Measurements from ENCODE around the gene CDK14.

The CDK14 gene

DNA sequence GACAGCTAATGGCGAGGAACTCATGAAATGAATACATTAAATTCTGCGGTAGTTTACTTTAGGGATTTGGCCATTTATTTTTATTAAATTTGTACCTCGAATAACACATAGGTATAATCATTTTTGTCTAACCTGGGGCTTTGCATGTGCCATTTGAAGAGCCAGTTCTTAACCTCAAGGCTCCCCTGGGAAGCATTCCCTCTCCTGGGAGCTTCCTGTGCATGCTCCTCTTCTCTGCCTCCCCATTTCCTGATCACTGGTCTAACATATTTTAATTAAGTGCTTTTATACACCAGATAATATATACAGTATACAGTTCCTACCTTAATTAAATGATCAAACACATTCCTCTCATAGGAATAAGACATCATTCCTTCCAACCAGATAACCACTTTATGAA, 484.2 kb downstream of the CDK14 start:
- no peak for DNase-seq

GRCh38 chr7:91082038-91082437, 485.9 kb downstream of the CDK14 start:
- no peak for DNase-seq

DNA sequence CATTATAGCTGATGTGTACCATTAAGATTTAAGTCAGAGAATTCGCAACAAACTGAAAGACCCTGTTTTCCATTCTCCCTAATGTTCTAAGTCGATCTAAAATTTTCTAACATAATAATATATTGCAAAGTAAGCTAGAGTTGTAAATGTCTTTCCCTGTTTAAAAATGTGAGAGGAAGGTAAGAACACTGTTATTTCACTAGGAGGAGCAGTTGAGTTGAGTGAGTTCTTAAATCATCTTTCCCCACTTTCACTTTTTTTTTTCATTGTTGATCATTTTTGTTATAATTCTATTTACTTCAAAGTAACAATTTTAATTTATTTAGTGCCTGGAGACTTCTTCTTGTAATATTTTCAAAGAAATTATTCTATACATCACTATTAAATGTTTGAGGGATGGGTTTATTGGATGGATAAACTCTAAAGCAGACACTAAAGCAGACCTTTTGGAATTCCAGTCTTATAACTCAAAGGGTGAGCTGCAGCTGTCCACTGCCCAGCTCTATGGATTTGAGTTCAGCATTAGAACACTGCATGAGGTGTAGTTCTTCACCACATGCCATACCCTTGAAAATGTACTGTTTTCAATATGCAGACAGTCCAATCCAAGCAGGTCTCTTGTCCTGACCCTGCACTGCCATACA, 486.9 kb downstream of the CDK14 start:
- DNase-seq = no peak

DNA sequence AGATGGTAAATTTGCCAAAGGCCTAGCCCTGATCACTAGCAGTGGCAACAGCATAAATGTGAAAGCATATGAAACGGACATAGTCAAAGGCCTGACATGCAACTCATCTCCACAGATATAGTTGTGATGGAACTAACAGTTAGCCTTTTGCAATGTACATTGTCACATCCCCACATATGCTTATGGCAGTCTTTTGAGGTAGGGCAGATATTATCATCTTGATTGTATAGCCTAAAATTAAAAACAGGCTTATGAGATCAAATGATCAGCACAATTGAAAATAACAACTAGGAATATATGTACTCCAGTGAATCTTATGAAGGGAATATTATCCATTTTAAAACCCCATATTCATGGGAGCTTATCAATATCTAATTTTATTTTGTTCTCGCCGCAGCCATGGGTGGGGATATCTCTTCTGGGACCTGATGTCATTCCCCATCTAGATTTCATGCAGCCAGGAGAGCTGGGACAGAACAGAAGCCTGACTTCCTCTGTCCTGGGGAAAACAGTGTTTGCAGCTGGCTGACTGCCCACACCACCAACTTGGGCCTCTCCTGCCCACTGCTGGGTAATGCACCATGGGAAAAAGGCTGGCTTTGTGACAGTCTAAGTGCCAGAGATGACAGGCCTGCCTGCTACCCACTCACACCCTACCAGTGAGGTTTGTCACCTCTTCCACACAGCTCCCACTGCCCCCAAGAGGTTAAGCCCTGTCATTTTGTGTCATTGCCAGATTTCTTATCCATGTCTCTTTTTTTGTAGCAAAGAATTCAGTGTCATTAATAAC, 487.9 kb downstream of the CDK14 start:
- no peak for DNase-seq

DNA sequence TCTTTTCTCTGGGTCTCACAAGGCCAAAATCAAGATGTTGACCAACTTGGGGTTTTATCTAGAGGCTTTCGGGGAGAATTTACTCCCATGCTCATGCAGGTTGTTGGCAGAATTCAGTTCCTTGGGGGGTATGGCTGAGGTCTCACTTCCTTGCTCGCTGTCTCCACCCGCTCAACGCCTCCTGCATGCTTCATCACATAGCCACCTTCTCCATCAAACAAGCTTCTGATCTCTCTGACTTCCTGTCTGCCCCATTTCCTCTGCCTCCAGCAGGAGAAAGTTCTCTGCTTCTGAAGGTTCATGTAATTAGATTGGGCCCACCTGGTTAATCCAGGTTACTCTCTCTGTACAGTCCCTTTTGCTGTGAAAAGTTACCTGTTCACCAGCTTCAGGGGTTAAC, 489.1 kb downstream of the CDK14 start:
- no peak for DNase-seq

- no peak for DNase-seq
Observed at GRCh38 chr7:91086200-91086599, 490.1 kb downstream of the CDK14 start.

DNA sequence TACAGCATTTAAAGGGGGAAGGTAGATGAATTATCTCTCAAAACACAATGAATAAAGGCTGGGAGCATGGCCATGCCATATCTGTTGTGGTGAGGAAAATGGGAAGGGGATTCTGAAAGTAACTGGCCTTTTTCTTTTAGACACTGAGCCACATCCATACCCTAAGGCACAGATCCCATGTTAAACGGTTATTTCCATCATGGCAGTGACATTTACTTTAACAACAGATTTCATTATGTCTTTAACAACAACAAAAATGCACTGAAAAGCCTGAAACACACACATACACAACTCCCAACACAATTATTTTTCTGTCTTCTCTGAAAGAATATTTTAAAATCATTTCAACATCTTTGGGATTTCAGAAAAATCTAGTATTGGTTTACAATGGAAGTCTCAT, 492.0 kb downstream of the CDK14 start:
- DNase-seq = no peak

DNA sequence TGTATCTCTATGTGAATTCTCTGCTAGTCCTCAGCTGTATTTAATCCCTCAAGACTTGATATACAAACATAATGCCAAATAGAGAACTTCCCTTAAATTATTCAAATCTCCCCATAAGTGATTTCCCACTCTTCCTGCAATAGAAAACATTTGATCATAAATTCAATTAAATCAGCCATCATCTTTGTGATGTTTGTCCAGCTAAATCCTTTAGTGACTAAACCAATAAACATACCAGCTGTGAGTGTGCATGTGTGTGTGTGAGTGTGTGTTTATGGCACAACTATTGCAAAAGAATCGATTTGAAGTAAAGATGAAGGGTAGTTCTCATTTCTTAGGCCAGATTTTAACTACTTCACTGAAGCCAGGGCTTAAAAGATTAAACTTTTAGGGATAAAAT, 492.6 kb downstream of the CDK14 start:
- no peak for DNase-seq

DNA sequence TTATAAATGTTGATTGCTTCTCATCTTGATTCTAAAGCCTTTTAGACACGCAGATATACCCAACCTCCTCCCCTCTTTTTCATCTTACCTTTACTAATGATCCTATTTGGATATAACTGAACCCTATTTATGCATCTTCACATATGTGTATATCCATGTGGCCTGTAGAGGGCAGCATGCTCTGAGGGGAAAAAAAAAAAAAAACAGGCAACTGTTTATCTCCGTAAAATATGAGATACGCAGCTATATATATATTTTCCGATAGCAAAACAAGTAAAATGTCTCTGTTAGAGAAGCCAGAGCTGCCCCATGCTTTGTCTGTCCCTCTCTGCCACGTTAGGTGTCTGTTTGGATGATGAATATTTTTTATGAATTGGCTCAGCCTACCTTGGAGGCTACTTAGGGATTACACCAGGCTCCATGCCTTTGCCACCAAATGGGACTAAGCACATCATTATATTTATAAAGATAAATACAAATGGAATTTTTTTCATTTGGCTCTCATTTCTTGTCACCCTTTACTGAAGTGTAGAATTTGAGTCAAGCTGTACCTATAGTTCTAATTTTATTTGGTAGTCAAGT, 493.4 kb downstream of the CDK14 start:
- no peak for DNase-seq

GRCh38 chr7:91090684-91091083, 494.6 kb downstream of the CDK14 start:
- no peak for DNase-seq

DNA sequence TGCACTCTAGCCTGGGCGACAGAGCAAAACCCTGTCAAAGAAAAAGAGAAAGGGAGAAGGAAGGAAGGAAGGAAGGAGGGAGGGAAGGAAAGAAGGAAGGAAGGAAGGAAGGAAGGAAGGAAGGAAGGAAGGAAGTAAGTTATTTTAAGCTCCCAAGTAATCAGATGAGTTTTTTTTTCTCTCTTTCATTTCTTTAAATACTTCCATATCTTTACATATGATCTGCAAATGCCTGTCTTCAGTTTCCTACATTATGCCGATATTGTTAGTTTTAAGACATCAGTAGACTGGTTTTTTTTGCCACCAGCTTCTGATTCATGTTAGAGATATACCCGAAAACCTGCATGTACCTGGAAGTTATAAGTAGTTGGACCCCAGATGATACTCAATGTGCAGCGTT, 495.5 kb downstream of the CDK14 start:
- no peak for DNase-seq

GRCh38 chr7:91093181-91093580, 497.1 kb downstream of the CDK14 start:
- no peak for DNase-seq

- no peak for DNase-seq
Observed at GRCh38 chr7:91098566-91098965, 502.4 kb downstream of the CDK14 start.

GRCh38 chr7:91103363-91103762, 507.2 kb downstream of the CDK14 start:
- DNase-seq = no peak

DNA sequence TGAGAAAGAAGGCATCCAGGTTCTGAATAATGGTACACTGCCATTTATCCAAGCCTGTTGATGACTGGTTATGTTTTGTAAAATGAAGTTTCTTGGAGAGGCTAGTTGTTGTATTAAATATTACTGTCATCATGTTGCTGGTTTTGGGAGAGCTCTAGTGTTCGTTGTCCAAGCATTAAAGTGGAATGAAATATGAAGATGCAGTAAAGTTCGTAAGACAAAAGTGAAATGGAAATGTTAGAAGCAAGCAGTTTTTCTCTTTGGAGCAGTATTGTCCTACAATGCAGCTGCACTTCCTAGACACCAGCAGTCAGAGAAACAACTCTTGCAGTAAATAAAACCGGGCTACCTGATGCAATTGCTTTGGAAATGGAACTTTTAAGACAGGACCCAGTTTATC, 511.3 kb downstream of the CDK14 start:
- no peak for DNase-seq

- no peak for DNase-seq
Observed at GRCh38 chr7:91109200-91109599, 513.1 kb downstream of the CDK14 start.

- no peak for DNase-seq
Observed at GRCh38 chr7:91112902-91113341, 516.8 kb downstream of the CDK14 start.

GRCh38 chr7:91114232-91114631, 518.1 kb downstream of the CDK14 start:
- no peak for DNase-seq

GRCh38 chr7:91126762-91127161, 530.6 kb downstream of the CDK14 start:
- no peak for DNase-seq

GRCh38 chr7:91127325-91127724, 531.2 kb downstream of the CDK14 start:
- no peak for DNase-seq

GRCh38 chr7:91127959-91128358, 531.8 kb downstream of the CDK14 start:
- DNase-seq = no peak

- no peak for DNase-seq
Observed at GRCh38 chr7:91128683-91129348, 532.7 kb downstream of the CDK14 start.

- DNase-seq = no peak
Observed at GRCh38 chr7:91135300-91135699, 539.2 kb downstream of the CDK14 start.

Data from NCI-H2081 treated with DMSO at 0.1 percent for 48 hours (cell line).